GM13977 (cell line): ENCODE data around the gene SART1.
A peak's percentile ranks its signal among the peaks of the same experiment; 100 is the strongest.
"Not testable (repeated sequence)": the region's sequence is repeated elsewhere in the genome, so short reads cannot be mapped to it uniquely, and the experiment has no call there.

Experiments used
- DNase-seq: peaks from one replicate; pipeline ENCODE4 v3.0.0; 2012; ENCODE audit warnings: low spot score
- in situ Hi-C: fragments of 300-500 bp; cut with MboI; formaldehyde crosslinking; loops from one replicate; pipeline ENCODE4 v1.12.0; 2022; ENCODE audit warnings: low sequenced_read_pairs, low pct_unique_long_range_greater_than_20kb, mixed read lengths, inconsistent platforms; ENCODE audit not compliant: unreplicated experiment
- TF ChIP-seq, protein P1 (sequence below): IDR thresholded peaks from 2 replicates; pipeline ENCODE4 v1.5.1; 2012; ENCODE audit warnings: mild to moderate bottlenecking, control low read depth; ENCODE audit not compliant: insufficient read depth; ENCODE audit errors: extremely low read depth, missing control alignments

SART1 gene

DNA sequence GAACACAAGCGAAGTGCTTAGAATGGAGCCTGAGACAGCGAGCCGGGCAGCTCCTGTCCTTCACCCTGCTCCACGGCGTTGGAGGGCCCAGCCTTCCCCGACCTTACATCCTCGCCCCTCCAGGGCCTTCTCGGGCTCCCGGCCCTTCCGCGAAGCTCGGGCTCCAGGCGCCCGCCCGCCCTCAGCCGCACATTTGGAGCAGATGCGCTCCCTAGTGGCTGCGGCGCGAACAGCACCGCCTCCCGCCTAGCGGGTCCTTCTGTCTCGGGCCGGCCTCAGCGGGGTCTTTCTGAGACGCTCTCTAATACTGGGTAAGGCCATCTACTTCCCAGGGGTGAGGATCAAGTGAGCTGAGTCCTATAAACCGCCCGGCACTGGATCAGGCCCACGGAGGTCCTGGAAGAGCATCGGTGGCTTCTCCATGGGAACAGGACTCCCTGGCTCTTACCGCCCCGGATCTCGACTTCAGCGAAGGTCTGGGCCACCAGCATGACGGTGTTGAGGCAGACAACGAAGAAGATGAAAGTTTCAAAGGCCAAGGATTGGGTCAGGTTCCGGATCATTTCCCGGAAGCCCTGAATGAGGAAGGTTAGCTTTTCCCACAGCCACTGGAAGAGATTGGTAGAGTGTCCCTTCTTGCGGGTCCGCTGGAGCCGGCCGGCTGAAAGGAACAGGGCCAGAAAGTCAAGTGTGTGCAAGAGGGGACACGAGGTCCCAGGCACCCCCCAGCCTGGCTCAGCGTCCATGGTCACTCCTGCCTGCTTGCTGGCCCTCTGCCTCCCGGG is 61.1 kb downstream of the SART1 start:
- DNase-seq = peak; percentile 91
- TF ChIP-seq, protein P1, sequence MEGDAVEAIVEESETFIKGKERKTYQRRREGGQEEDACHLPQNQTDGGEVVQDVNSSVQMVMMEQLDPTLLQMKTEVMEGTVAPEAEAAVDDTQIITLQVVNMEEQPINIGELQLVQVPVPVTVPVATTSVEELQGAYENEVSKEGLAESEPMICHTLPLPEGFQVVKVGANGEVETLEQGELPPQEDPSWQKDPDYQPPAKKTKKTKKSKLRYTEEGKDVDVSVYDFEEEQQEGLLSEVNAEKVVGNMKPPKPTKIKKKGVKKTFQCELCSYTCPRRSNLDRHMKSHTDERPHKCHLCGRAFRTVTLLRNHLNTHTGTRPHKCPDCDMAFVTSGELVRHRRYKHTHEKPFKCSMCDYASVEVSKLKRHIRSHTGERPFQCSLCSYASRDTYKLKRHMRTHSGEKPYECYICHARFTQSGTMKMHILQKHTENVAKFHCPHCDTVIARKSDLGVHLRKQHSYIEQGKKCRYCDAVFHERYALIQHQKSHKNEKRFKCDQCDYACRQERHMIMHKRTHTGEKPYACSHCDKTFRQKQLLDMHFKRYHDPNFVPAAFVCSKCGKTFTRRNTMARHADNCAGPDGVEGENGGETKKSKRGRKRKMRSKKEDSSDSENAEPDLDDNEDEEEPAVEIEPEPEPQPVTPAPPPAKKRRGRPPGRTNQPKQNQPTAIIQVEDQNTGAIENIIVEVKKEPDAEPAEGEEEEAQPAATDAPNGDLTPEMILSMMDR = peak; percentile 97

GRCh38 chr11:66023186-66023440 is 61.6 kb downstream of the SART1 start:
- in situ Hi-C loops, DNase-seq: not testable (repeated sequence)

More for the DNA sequence above, 61.1 kb downstream of the SART1 start:
- in situ Hi-C loops = no loop called here

DNA sequence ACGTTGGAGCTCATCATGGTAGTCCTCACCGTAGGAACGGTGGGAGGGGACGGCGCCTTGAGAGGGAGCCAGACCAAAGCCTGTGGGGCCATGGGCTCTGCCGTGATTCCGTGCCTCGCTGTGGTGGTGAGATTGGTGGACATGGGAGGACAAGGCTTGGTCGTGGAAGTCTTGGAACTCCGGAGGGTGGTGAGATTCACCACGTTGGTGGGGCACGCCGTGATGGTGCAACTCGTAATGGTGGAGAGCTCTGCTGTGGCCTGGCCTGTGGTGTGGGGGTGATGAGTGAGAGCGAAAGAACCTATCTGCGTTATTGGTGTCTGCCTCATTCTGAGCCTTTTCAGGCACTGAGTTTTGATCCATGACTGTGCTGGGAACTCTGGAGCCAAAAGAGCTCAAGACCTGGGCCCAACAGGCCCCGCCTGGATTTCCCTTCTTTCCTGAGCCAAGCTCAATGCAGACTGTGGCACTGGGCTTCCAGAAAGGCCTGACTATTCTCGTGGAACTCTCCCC is 64.5 kb downstream of the SART1 start, which contains the start of gene CATSPER1:
CATSPER1 (minus strand) TSS at position 463 of the 513 bp plus-strand sequence; CDS start at position 363, 100 bp downstream.
- TF ChIP-seq, protein P1 = no peak
- in situ Hi-C loops = no loop called here
- no peak for DNase-seq
